Activated T-cell treated with anti-CD3 and anti-CD28 coated beads, Interleukin-2, amount 50 U/mL, for 1 hour (primary cell): ENCODE measurements around the gene SLC15A4.

ENCODE experiments used
- DNase-seq: peaks from one replicate; pipeline ENCODE4 v3.0.0-alpha.2; 2020

Gene SLC15A4

GRCh38 chr12:128745772-128746689 lies 77.7 kb downstream of the SLC15A4 start:
- DNase-seq: no peak

DNA sequence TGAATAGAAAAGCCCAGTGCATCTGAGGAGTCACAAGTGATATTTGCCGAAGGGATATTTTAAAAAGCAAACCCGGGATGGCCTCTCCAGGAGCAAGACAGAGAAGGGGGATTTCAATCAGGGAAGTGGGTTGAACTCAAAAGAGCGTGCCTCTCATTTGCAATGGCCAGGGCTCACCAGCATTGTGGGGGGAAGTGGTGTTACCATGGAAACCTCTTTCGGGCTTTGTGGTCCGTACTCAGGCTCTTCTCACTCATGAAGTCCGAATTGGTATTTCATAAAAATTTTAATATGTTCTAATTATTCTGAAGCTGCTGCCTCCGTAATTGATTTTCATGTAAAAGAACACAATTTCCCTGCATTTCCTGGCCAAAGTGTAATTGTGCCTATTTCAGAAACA lies 79.8 kb downstream of the SLC15A4 start:
- DNase-seq: no peak
